HepG2 (cell line): ENCODE data around the gene MGA. TPM values are rescaled to one million over a fixed set of nuclear protein-coding genes. Genes with fewer than 3 reads are reported as not detected.

ENCODE experiments used
- BCL6 ChIP-seq: IDR thresholded peaks from 2 replicates; pipeline ENCODE4 v1.6.1; 2016; ENCODE audit warnings: missing genetic modification reagents, missing compliant biosample characterization
- CEBPB ChIP-seq: IDR thresholded peaks from 2 replicates; pipeline ENCODE4 v1.6.1; 2011; ENCODE audit warnings: low read depth, low read length, improper control_type of control experiment, borderline replicate concordance
- CEBPG ChIP-seq: IDR thresholded peaks from 2 replicates; pipeline ENCODE4 v1.6.1; 2016
- ETV5 ChIP-seq: IDR thresholded peaks from 2 replicates; pipeline ENCODE4 v1.6.1; 2018; ENCODE audit warnings: missing biosample characterization, missing genetic modification reagents, inconsistent platforms, borderline replicate concordance
- MIER3 ChIP-seq: IDR thresholded peaks from 2 replicates; pipeline ENCODE4 v1.6.1; 2016; ENCODE audit warnings: missing compliant biosample characterization, borderline replicate concordance
- MTA1 ChIP-seq: sonication (generic); formaldehyde crosslinking; IDR thresholded peaks from 2 replicates; pipeline ENCODE4 v1.4.0; 2020; ENCODE audit warnings: missing genetic modification reagents, mild to moderate bottlenecking, borderline replicate concordance
- MTF1 ChIP-seq: sonication (generic); formaldehyde crosslinking; IDR thresholded peaks from 2 replicates; pipeline ENCODE4 v1.5.0; 2020; ENCODE audit warnings: missing genetic modification reagents
- NFIC ChIP-seq: IDR thresholded peaks from 2 replicates; pipeline ENCODE4 v1.6.1; 2012; ENCODE audit warnings: mild to moderate bottlenecking, low read length, inconsistent platforms
- RARA ChIP-seq: IDR thresholded peaks from 2 replicates; pipeline ENCODE4 v1.6.1; 2016; ENCODE audit warnings: missing genetic modification reagents, missing compliant biosample characterization
- SRY ChIP-seq: sonication (generic); formaldehyde crosslinking; IDR thresholded peaks from 2 replicates; pipeline ENCODE4 v1.8.0; 2022; ENCODE audit warnings: mild to moderate bottlenecking, missing genetic modification reagents
- SYNCRIP ChIP-seq: fragments of 200-400 bp; formaldehyde crosslinking; IDR thresholded peaks from 2 replicates; pipeline ENCODE4 v1.6.1; 2018; ENCODE audit warnings: mild to moderate bottlenecking, low read depth, low read length; ENCODE audit not compliant: insufficient read depth
- TCF7L2 ChIP-seq: IDR thresholded peaks from 2 replicates; pipeline ENCODE4 v1.6.1; 2011; ENCODE audit warnings: mild to moderate bottlenecking, low read depth, low read length, moderate library complexity
- TEAD3 ChIP-seq: optimal IDR thresholded peaks from 2 replicates; pipeline ENCODE3; 2016; ENCODE audit warnings: borderline replicate concordance
- ZBTB49 ChIP-seq: sonication (generic); formaldehyde crosslinking; IDR thresholded peaks from 2 replicates; pipeline ENCODE4 v1.4.0; 2020; ENCODE audit warnings: missing genetic modification reagents, borderline replicate concordance
- ZNF124 ChIP-seq: sonication (generic); formaldehyde crosslinking; IDR thresholded peaks from 2 replicates; pipeline ENCODE4 v1.4.0; 2020; ENCODE audit warnings: missing genetic modification reagents
- ZNF607 ChIP-seq: sonication (generic); formaldehyde crosslinking; IDR thresholded peaks from 2 replicates; pipeline ENCODE4 v1.5.1; 2020; ENCODE audit warnings: missing genetic modification reagents, mild to moderate bottlenecking, borderline replicate concordance
- ZNF614 ChIP-seq: IDR thresholded peaks from 2 replicates; pipeline ENCODE4 v1.6.1; 2018; ENCODE audit warnings: missing biosample characterization, missing genetic modification reagents, inconsistent platforms, borderline replicate concordance
- ZNF749 ChIP-seq: sonication (generic); formaldehyde crosslinking; IDR thresholded peaks from 2 replicates; pipeline ENCODE4 v1.8.0; 2022; ENCODE audit warnings: mild to moderate bottlenecking, missing genetic modification reagents, moderate library complexity, borderline replicate concordance
- polyA plus RNA-seq, 8 experiments: library from polyadenylated mRNA; depleted of rRNA in 3 of 8; stranded (reverse) in 7 of 8; unstranded in 1 of 8; fragments of >200 nt; fragmentation: Illumina TruSeq in 4 of 8; extraction: Trizol in 4 of 8; gene quantifications; 2 replicates each; pipeline versions ENCODE4 v1.2.1 to v1.2.3, GENCODE V29; 2011 to 2016; ENCODE audit warnings: low read depth in 4 of 8, missing spikeins in 1 of 8, mixed read lengths in 1 of 8; ENCODE audit not compliant: insufficient read depth in 1 of 8
- total RNA-seq, 5 experiments: library from RNA; depleted of rRNA; stranded (reverse); fragments of >200 nt; fragmentation: Illumina TruSeq; extraction: Trizol; gene quantifications; 2 replicates each; pipeline ENCODE4 v1.2.3, GENCODE V29; 2016; ENCODE audit warnings: low read depth in 1 of 5
- TF ChIP-seq, protein P1 (sequence below): sonication (generic); formaldehyde crosslinking; IDR thresholded peaks from 2 replicates; pipeline ENCODE4 v1.9.0; 2021; ENCODE audit warnings: missing genetic modification reagents, borderline replicate concordance
- TF ChIP-seq, protein P2 (sequence below): sonication (generic); IDR thresholded peaks from 2 replicates; pipeline ENCODE4 v1.6.1; 2016; ENCODE audit warnings: low read depth, borderline replicate concordance
- TF ChIP-seq, protein P3 (sequence below): sonication (generic); formaldehyde crosslinking; IDR thresholded peaks from 2 replicates; pipeline ENCODE4 v1.4.0; 2020; ENCODE audit warnings: mild to moderate bottlenecking, missing genetic modification reagents

The MGA gene
- total and polyA plus RNA-seq, 2 of the 13 experiments (the other 11 are each of a cell fraction or from before 2014, with no cell fraction given), result 5.3 to 59.0 TPM

GRCh38 chr15:41690636-41691035 lies 30.4 kb downstream of the MGA start (continued):
- TF ChIP-seq, protein P1, sequence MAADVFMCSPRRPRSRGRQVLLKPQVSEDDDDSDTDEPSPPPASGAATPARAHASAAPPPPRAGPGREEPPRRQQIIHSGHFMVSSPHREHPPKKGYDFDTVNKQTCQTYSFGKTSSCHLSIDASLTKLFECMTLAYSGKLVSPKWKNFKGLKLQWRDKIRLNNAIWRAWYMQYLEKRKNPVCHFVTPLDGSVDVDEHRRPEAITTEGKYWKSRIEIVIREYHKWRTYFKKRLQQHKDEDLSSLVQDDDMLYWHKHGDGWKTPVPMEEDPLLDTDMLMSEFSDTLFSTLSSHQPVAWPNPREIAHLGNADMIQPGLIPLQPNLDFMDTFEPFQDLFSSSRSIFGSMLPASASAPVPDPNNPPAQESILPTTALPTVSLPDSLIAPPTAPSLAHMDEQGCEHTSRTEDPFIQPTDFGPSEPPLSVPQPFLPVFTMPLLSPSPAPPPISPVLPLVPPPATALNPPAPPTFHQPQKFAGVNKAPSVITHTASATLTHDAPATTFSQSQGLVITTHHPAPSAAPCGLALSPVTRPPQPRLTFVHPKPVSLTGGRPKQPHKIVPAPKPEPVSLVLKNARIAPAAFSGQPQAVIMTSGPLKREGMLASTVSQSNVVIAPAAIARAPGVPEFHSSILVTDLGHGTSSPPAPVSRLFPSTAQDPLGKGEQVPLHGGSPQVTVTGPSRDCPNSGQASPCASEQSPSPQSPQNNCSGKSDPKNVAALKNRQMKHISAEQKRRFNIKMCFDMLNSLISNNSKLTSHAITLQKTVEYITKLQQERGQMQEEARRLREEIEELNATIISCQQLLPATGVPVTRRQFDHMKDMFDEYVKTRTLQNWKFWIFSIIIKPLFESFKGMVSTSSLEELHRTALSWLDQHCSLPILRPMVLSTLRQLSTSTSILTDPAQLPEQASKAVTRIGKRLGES, result no peak
- TF ChIP-seq SYNCRIP, result no peak
- TF ChIP-seq ZBTB49, result no peak
- TF ChIP-seq ZNF124 (CRISPR knock-in tag), result no peak
- TF ChIP-seq MIER3 (CRISPR knock-in tag), result no peak
- TF ChIP-seq NFIC, result no peak
- peak; percentile 54 for TF ChIP-seq CEBPG (CRISPR knock-in tag)
- TF ChIP-seq TEAD3, result peak; percentile 53
- no peak for TF ChIP-seq ZNF614 (CRISPR knock-in tag)
- no peak for TF ChIP-seq TCF7L2
- TF ChIP-seq MTF1 (CRISPR knock-in tag), result no peak
- TF ChIP-seq, protein P2, sequence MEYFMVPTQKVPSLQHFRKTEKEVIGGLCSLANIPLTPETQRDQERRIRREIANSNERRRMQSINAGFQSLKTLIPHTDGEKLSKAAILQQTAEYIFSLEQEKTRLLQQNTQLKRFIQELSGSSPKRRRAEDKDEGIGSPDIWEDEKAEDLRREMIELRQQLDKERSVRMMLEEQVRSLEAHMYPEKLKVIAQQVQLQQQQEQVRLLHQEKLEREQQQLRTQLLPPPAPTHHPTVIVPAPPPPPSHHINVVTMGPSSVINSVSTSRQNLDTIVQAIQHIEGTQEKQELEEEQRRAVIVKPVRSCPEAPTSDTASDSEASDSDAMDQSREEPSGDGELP, result no peak
- TF ChIP-seq RARA, result no peak
- peak; percentile 89 for TF ChIP-seq BCL6
- peak; percentile 47 for TF ChIP-seq CEBPB
- no peak for TF ChIP-seq MTA1 (CRISPR knock-in tag)
- TF ChIP-seq ZNF749 (CRISPR knock-in tag), result no peak
- TF ChIP-seq, protein P3, sequence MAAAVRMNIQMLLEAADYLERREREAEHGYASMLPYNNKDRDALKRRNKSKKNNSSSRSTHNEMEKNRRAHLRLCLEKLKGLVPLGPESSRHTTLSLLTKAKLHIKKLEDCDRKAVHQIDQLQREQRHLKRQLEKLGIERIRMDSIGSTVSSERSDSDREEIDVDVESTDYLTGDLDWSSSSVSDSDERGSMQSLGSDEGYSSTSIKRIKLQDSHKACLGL (CRISPR knock-in tag), result no peak
- no peak for TF ChIP-seq ETV5 (CRISPR knock-in tag)
- TF ChIP-seq ZNF607, result no peak
- no peak for TF ChIP-seq SRY
